COLO668 (cell line): ENCODE results near the gene CNTNAP2.

Source experiments
- DNase-seq: peaks from one replicate; lab custom pipeline; 2025; ENCODE audit not compliant: unreplicated experiment; lab: John Stamatoyannopoulos, UW

Gene CNTNAP2

GRCh38 chr7:148210804-148211325, 2094.3 kb downstream of the CNTNAP2 start:
- no peak for DNase-seq

GRCh38 chr7:148211740-148212151, 2095.1 kb downstream of the CNTNAP2 start:
- no peak for DNase-seq

GRCh38 chr7:148212731-148213130, 2096.1 kb downstream of the CNTNAP2 start:
- DNase-seq, result no peak

GRCh38 chr7:148214101-148214500, 2097.5 kb downstream of the CNTNAP2 start:
- DNase-seq, result no peak

- DNase-seq, result no peak
Measured at GRCh38 chr7:148218603-148219002, 2102.0 kb downstream of the CNTNAP2 start.

- DNase-seq, result peak; percentile 11
Measured at GRCh38 chr7:148222721-148223120, 2106.1 kb downstream of the CNTNAP2 start.

GRCh38 chr7:148223160-148223559, 2106.6 kb downstream of the CNTNAP2 start:
- no peak for DNase-seq

- no peak for DNase-seq
Measured at GRCh38 chr7:148223738-148224137, 2107.1 kb downstream of the CNTNAP2 start.

GRCh38 chr7:148230296-148230695, 2113.7 kb downstream of the CNTNAP2 start:
- DNase-seq, result no peak

- no peak for DNase-seq
Measured at GRCh38 chr7:148230883-148231282, 2114.3 kb downstream of the CNTNAP2 start.

- DNase-seq, result no peak
Measured at GRCh38 chr7:148232784-148233183, 2116.2 kb downstream of the CNTNAP2 start.

GRCh38 chr7:148234715-148235114, 2118.1 kb downstream of the CNTNAP2 start:
- DNase-seq, result no peak

- no peak for DNase-seq
Measured at GRCh38 chr7:148238761-148239325, 2122.2 kb downstream of the CNTNAP2 start.

- no peak for DNase-seq
Measured at GRCh38 chr7:148241700-148242293, 2125.2 kb downstream of the CNTNAP2 start.

- no peak for DNase-seq
Measured at GRCh38 chr7:148242294-148242821, 2125.8 kb downstream of the CNTNAP2 start.

GRCh38 chr7:148245381-148245780, 2128.8 kb downstream of the CNTNAP2 start:
- DNase-seq, result no peak

GRCh38 chr7:148253629-148254028, 2137.0 kb downstream of the CNTNAP2 start:
- no peak for DNase-seq

- no peak for DNase-seq
Measured at GRCh38 chr7:148255333-148255732, 2138.7 kb downstream of the CNTNAP2 start.

- DNase-seq, result no peak
Measured at GRCh38 chr7:148256433-148256832, 2139.8 kb downstream of the CNTNAP2 start.

GRCh38 chr7:148260599-148260998, 2144.0 kb downstream of the CNTNAP2 start:
- DNase-seq, result no peak

GRCh38 chr7:148261523-148261922, 2144.9 kb downstream of the CNTNAP2 start:
- no peak for DNase-seq

GRCh38 chr7:148261996-148262688, 2145.5 kb downstream of the CNTNAP2 start:
- no peak for DNase-seq
